GM12874 (cell line): ENCODE measurements around the gene TRAPPC11.

ENCODE experiments used
- TF ChIP-seq, protein P1 (sequence below): IDR thresholded peaks from 2 replicates; pipeline ENCODE4 v1.5.1; 2011; ENCODE audit warnings: low read depth, mild to moderate bottlenecking, control low read depth, low read length, moderate library complexity; ENCODE audit not compliant: insufficient read depth

The TRAPPC11 gene

DNA sequence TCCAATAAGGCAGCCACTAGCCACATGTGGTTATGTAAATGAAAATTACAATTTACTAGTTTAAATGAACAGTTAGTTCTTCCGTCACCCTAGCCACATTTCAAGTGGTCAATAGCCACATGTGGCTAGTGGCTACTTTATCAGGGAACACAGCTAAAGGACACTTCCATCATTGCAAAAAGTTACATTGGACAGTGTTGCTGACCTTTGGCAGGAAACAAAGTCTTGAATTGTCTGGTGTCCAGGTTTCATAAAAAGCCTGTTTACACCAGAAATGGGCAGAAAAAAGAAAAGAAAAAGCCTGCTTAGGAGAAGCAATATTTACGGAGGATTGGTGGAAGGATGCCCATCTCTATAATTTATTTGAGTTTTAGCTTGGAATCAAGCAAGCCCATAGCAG is 38.7 kb upstream of the TRAPPC11 start:
- TF ChIP-seq, protein P1, sequence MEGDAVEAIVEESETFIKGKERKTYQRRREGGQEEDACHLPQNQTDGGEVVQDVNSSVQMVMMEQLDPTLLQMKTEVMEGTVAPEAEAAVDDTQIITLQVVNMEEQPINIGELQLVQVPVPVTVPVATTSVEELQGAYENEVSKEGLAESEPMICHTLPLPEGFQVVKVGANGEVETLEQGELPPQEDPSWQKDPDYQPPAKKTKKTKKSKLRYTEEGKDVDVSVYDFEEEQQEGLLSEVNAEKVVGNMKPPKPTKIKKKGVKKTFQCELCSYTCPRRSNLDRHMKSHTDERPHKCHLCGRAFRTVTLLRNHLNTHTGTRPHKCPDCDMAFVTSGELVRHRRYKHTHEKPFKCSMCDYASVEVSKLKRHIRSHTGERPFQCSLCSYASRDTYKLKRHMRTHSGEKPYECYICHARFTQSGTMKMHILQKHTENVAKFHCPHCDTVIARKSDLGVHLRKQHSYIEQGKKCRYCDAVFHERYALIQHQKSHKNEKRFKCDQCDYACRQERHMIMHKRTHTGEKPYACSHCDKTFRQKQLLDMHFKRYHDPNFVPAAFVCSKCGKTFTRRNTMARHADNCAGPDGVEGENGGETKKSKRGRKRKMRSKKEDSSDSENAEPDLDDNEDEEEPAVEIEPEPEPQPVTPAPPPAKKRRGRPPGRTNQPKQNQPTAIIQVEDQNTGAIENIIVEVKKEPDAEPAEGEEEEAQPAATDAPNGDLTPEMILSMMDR: no peak

DNA sequence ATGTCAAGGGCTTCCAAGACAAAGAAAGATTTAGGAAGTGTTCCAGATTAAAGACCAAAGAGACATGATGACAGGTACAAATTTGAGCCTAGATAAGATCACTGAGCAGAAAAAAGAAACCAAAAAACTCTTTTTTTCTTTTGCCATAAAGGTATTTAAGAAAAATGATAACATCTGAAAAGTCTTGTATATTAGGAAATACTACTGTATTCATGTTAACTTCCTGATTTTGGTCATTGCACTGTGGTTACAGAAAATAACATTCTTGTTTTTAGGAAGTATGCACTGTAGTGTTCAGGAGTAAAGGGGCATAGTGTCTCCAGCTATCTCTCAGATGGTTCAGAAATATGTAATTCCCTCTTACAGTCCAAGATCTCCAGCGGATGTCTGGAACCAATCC is 37.2 kb upstream of the TRAPPC11 start:
- TF ChIP-seq, protein P1: no peak

DNA sequence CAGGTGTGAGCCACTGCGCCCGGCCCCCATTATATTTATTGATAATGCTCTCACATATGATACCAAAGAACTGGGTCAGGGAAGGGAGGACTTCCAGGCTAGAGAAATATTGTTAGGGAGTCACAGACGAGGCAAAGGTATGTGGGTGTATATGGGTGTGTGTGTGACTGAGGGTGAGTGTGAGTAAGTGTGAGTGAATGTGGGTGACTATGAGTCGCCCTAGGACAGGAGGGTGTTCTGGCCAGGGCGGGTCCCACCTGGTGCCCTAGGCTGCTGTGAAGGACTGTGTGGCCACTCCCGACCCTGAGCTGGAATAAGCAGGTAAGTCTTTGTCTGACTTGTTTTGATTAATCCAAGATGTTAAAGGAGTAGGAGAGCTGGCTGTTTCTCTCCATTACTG is 34.5 kb upstream of the TRAPPC11 start:
- TF ChIP-seq, protein P1: no peak

DNA sequence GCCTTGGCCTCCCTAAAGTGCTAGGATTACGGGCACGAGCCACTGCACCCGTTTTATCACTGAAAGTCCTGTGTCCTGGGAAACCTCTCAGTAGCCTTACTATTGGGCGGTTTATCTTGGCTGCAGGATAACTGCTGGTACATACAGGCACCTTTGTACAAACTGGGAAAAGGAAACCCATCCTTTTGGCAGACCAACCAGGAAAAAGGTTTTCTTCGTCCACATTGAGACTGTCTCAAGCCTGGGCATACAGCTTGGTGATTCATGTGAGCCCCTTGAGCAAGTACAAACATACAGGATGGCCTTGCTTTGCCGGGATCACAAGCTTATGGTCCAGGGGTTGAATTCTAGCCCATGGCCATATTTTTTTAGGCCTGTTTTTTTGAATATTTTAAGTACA is 32.9 kb upstream of the TRAPPC11 start:
- TF ChIP-seq, protein P1: no peak

DNA sequence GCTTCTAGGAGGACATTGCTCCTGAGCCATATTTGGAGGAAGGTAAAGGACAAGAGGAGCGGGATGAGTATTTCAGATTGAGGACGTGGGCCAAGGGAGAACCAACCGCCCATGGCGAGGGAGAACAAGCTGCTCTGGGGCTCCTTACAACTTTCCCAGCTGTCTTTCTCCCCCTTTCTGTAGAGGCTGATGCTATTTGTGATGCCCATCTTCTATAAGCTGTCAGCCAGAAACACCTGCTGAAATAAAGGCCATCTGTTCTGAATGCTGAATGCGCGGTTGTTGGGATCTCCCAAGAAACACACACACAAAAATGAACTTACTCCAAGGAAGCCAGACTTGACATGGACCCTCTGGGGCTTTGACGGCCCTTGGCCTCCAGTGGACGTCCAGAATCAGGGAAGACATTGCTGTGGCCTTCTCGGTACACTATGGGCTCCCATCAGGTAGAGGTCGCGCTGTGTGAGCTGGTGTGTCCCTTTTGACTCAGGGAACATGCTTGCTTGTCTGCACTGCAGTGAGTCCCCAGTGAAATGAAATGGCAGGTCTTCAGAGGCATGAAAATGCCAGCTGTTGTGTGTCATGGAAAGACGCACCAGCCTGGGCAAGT is 31.0 kb upstream of the TRAPPC11 start:
- TF ChIP-seq, protein P1: no peak

DNA sequence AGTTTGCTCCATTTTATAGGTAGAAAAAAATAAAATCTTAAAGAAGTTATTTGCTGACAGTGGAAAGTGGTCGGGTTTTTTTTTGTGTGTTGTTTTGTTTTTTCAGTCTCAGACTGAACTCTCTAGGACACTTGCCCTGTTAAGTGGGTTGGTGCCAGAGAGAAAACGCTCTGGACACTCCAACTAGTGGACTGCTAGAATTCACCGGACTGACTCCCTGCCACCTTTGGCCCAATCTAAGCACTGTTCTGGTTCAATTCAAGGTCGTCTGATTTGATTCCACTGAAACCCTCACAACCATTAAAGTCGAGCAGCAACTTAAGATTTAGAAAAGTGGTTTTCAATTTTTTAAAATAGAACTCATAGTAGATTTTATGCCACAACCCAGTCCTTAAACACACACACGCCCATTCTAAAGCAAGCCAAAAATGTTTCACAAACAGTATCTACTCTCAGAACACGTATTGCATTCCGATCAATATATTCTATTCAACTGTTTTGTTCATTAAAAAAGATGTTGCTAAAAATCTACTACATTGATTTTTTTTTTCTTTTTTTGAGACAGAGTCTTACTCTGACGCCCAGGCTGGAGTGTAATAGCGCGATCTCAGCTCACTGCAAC is 27.4 kb upstream of the TRAPPC11 start:
- TF ChIP-seq, protein P1: no peak

DNA sequence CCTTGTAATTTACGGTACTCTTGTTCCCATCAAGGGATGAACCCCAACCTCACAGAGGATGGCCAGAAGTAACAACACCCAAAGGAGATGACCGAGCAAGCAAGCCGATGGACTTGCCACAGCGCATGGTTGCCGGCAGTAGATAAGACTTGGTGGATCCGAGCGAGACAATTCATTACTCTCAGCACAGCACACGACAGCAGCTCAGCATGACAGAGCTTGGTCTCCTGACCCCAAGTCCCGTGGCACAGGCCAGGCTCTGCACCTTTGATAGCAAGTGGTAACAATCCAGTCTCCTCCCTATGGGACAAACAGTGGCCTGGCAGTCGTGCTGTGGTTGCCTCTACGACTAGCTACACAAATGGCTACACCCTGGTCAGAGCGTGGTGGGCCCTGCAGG is 26.4 kb upstream of the TRAPPC11 start:
- TF ChIP-seq, protein P1: no peak
